Measurements from ENCODE around the gene LUZP4.

GRCh38 chrX:115350711-115351381, 61.3 kb downstream of the LUZP4 start:
- TF ChIP-seq MAFK (conservative IDR thresholded peaks at IDR 0.05 in 1 of 2, IDR thresholded peaks at IDR 0.05 in 1 of 2; ENCODE audit: low read length in 2 of 2) (no peak), HOXA5 (CRISPR knock-in tag; IDR thresholded peaks at IDR 0.05) (no peak), JUNB (CRISPR knock-in tag; IDR thresholded peaks at IDR 0.05; ENCODE audit: borderline replicate concordance) (no peak), PHB2 (IDR thresholded peaks at IDR 0.05; ENCODE audit: partially characterized antibody) (no peak), MAZ (IDR thresholded peaks at IDR 0.05; ENCODE audit: borderline replicate concordance, low read depth, low read length) (no peak), MAZ (CRISPR knock-in tag; IDR thresholded peaks at IDR 0.05; ENCODE audit: low read depth) (no peak), ZNF557 (CRISPR knock-in tag; IDR thresholded peaks at IDR 0.05) (no peak), USF2 (IDR thresholded peaks at IDR 0.05; ENCODE audit: low read depth, low read length) (no peak), USF2 (CRISPR knock-in tag; IDR thresholded peaks at IDR 0.05; ENCODE audit: borderline replicate concordance) (no peak), NR3C1 (CRISPR knock-in tag; IDR thresholded peaks at IDR 0.05) (no peak), ZSCAN29 (CRISPR knock-in tag; conservative IDR thresholded peaks at IDR 0.05) (no peak), ZNF121 (CRISPR knock-in tag; IDR thresholded peaks at IDR 0.05) (no peak), MAX (IDR thresholded peaks at IDR 0.05) (no peak)
